Measurements from ENCODE around the gene ECE2. TPM values are rescaled to one million over a fixed set of nuclear protein-coding genes. Genes with fewer than 3 reads are reported as not detected.

Gene ECE2
- total and polyA plus RNA-seq, 2 experiments from 2014 or later, result not detected

DNA sequence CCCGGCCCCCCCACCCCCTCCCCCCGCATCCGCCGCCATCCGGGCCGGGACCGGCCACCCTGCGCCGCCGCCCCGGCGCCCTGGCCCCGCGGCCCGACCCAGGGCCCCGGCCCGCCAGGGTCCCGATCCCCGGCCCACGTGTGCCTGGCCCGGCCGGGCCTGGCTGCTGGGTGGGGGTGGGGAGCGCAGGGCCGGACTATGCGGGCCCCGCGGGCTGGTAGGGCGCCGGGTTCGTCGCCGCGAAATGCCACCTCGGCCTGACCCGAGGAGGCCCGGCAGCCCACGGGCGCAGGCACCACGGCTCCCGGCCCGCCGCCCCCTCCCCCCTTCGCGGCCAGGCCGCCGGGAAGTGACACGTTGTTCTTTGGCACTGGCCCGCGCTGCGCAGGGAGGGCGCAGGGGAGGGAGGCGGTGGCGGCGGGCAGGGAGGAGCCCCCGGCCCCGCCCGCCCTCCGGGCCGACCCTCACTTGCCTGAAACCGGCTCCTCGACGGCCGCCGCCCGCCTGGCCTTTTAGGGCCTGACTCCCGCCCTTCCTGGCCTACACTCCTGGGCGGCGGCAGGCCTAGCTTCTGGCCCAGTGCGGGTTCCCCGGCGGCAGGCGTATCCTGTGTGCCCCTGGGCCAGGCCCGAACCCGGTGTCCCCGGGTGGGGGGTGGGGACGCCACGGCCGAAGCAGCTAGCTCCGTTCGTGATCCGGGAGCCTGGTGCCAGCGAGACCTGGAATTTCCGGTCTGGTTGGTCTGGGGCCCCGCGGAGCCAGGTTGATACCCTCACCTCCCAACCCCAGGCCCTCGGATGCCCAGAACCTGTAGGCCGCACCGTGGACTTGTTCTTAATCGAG is 39.1 kb downstream of the ECE2 start:
- Histone ChIP-seq H3K27me3 (no peaks in the 10 kb centered on the region), H3K27ac (peak overlapping the region; percentile 96), H3K4me3 (peak overlapping the region; percentile 95), H3K36me3 (peaks cover 4% of the 10 kb centered on the region), H3K9me3 (ENCODE audit: low read depth) (no peaks in the 10 kb centered on the region), H3K4me1 (ENCODE audit: low read depth) (peaks cover 13% of the 10 kb centered on the region)
- peak; percentile 78 to 92 for DNase-seq (ENCODE audit: low read depth in 1 of 2, low spot score in 1 of 2)
- TF ChIP-seq, protein P1, sequence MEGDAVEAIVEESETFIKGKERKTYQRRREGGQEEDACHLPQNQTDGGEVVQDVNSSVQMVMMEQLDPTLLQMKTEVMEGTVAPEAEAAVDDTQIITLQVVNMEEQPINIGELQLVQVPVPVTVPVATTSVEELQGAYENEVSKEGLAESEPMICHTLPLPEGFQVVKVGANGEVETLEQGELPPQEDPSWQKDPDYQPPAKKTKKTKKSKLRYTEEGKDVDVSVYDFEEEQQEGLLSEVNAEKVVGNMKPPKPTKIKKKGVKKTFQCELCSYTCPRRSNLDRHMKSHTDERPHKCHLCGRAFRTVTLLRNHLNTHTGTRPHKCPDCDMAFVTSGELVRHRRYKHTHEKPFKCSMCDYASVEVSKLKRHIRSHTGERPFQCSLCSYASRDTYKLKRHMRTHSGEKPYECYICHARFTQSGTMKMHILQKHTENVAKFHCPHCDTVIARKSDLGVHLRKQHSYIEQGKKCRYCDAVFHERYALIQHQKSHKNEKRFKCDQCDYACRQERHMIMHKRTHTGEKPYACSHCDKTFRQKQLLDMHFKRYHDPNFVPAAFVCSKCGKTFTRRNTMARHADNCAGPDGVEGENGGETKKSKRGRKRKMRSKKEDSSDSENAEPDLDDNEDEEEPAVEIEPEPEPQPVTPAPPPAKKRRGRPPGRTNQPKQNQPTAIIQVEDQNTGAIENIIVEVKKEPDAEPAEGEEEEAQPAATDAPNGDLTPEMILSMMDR (IDR thresholded peaks at IDR 0.05; ENCODE audit: low read depth, low read length), result no peak

- TF ChIP-seq, protein P1 (IDR thresholded peaks at IDR 0.05; ENCODE audit: low read depth, low read length), result no peak
- H3K9me3 ChIP-seq (ENCODE audit: low read depth), result no peaks in the 10 kb centered on the region
- no peaks in the 10 kb centered on the region for H3K27me3 ChIP-seq
- H3K4me3 ChIP-seq, result peak overlapping the region; percentile 95
- peak overlapping the region; percentile 96 for H3K27ac ChIP-seq
- DNase-seq (ENCODE audit: low read depth in 1 of 2, low spot score in 1 of 2), result no peak
- H3K36me3 ChIP-seq, result peaks cover 4% of the 10 kb centered on the region
- peaks cover 13% of the 10 kb centered on the region for H3K4me1 ChIP-seq (ENCODE audit: low read depth)
Measured at GRCh38 chr3:184315543-184315867, 39.7 kb downstream of the ECE2 start.

DNA sequence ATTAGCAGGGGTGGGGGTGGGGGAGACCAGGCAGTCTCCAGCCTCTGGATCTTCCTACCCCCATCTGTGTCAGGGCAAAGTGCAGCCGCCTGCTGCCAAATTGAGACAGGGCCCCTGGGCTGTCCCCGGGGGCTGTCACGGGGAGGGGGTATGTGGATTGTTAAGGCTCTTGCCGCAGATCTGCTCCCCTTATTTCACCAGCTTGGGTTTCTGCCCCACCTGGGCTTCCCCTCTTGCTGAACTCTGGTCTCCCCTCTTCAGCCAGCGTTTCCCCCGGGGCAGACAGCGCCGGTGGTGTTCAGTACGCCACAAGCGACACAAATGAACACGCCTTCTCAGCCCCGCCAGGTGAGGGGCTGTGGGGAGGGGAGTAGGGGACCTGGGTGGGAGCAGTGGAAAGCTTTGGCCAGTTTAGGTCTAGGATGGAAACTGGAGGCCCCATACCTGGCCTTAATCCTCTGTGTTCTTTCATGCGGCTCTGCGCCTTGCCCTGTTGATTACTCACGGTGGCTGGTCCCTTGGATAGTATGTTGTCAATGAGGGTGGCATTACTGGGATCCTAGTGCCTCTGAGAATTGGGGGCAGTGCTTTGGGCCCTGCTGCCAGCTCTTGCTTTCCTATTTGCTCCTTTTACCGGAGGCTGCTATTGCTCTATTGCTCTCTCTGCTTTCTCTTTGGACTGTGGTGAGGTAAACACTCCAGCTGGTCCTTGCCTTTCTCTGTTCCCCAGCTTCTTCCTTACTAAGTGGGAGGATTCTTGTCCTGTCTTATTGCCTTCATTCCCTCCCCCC is 40.2 kb downstream of the ECE2 start:
- TF ChIP-seq, protein P1 (IDR thresholded peaks at IDR 0.05; ENCODE audit: low read depth, low read length), result no peak
- H3K27ac ChIP-seq, result peak overlapping the region; percentile 96
- no peak for DNase-seq (ENCODE audit: low read depth in 1 of 2, low spot score in 1 of 2)

DNA sequence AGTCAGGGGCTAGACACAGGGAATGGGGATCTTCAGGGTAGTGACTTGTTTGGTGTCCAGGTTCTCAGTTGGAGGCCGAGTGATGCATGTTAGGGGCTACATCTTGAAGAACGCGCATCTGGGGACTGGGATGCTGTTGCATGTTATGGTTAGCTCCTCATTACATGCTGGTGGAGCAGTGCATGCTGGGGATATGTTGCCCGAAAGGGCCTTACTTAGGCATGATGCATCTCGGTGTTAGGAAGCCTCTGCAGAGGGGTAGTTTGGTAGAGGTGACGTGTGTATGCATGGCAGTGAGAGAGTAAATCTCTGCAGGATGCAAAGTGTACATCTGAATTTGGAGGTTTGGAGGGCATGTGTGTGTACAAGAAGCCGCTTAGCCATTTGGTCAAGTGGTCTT is 41.0 kb downstream of the ECE2 start:
- Histone ChIP-seq H3K36me3 (peaks cover 17% of the 10 kb centered on the region), H3K27ac (no peak overlapping the region), H3K4me1 (ENCODE audit: low read depth) (peaks cover 13% of the 10 kb centered on the region), H3K9me3 (ENCODE audit: low read depth) (no peaks in the 10 kb centered on the region), H3K4me3 (no peak overlapping the region), H3K27me3 (no peaks in the 10 kb centered on the region)
- no peak for DNase-seq (ENCODE audit: low read depth in 1 of 2, low spot score in 1 of 2)
- TF ChIP-seq, protein P1 (IDR thresholded peaks at IDR 0.05; ENCODE audit: low read depth, low read length), result no peak

More for the DNA sequence above, 40.2 kb downstream of the ECE2 start:
- H3K9me3 ChIP-seq (ENCODE audit: low read depth), result no peaks in the 10 kb centered on the region
- H3K36me3 ChIP-seq, result peaks cover 10% of the 10 kb centered on the region
- H3K4me1 ChIP-seq (ENCODE audit: low read depth), result peaks cover 13% of the 10 kb centered on the region
- no peaks in the 10 kb centered on the region for H3K27me3 ChIP-seq
- peak overlapping the region; percentile 95 for H3K4me3 ChIP-seq

- Histone ChIP-seq H3K4me3 (no peak overlapping the region), H3K27ac (no peak overlapping the region), H3K27me3 (no peaks in the 10 kb centered on the region), H3K9me3 (ENCODE audit: low read depth) (no peaks in the 10 kb centered on the region), H3K4me1 (ENCODE audit: low read depth) (peaks cover 13% of the 10 kb centered on the region), H3K36me3 (peaks cover 21% of the 10 kb centered on the region)
- TF ChIP-seq, protein P1 (IDR thresholded peaks at IDR 0.05; ENCODE audit: low read depth, low read length), result no peak
- DNase-seq (ENCODE audit: low read depth in 1 of 2, low spot score in 1 of 2), result no peak
Measured at GRCh38 chr3:184317201-184317600, 41.4 kb downstream of the ECE2 start.

All from cardiac muscle cell (in vitro differentiated cells and primary cell).